ENCODE measurements around the gene SIN3A. TPM values are rescaled to one million over a fixed set of nuclear protein-coding genes. Genes with fewer than 3 reads are reported as not detected.

Gene SIN3A
- total and polyA plus RNA-seq, 9 of the 15 experiments (the other 6 are each of a cell fraction or from before 2014, with no cell fraction given): 11.1 to 70.3 (median 25.3) TPM

DNA sequence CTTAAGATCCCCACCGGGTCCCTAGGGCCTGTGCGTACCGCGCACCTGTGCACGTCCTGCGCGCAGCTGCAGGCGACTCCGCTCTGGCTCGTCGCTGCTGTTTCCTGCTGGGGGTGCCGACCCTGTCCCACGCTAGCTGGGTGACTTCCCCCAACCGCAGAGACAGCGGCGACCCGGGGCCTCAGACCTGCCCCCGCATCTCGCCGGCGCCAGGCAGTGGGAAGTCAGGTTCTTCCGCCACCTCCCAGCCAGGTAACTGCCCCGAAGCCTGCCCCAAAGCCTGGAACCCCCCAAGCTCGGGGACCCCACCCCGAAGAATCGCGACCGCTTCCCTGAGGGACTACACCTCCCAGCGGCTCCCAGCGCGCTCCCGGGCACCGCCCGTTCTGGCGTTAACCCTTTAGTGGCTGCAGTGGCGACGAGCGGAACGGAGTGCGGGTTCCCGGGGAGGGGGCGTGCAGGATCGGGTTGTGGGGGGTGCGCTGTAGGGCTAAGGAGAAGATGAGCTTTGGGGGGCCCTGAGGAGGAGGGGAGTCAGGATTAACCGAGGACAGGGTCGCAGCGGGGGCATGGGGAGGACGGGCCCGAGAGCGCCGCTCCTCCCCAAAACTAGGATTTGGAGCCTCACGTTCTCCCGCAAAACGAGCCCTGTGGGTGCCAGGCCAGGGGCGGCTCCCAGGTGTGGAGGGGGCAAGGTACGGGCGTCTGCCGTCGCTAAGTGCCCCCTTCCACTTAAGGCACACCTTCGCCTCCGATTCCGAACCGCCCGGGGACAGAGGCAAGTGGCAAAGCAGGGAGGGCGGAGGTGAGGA lies 104.1 kb downstream of the SIN3A start (continued):
- TF ChIP-seq ZNF395 (CRISPR knock-in tag; IDR thresholded peaks at IDR 0.05): no peak
- no peak for TF ChIP-seq ZNF23 (CRISPR knock-in tag; IDR thresholded peaks at IDR 0.05)
- no peak for TF ChIP-seq ZNF764 (CRISPR knock-in tag; IDR thresholded peaks at IDR 0.05; ENCODE audit: low read depth)
- no peak for TF ChIP-seq MAFG (tag; conservative IDR thresholded peaks at IDR 0.05)
- no peak for TF ChIP-seq HEY1 (CRISPR knock-in tag; IDR thresholded peaks at IDR 0.05; ENCODE audit: borderline replicate concordance)
- no peak for TF ChIP-seq SREBF2 (CRISPR knock-in tag; IDR thresholded peaks at IDR 0.05)
- no peak for TF ChIP-seq RBM39 (optimal IDR thresholded peaks at IDR 0.05; ENCODE audit: low read depth, low read length)
- TF ChIP-seq C11orf30 (IDR thresholded peaks at IDR 0.05; ENCODE audit: low read depth): no peak
- no peak for TF ChIP-seq RBM17 (IDR thresholded peaks at IDR 0.05; ENCODE audit: borderline replicate concordance, low read depth, low read length)
- no peak for TF ChIP-seq MYC (IDR thresholded peaks at IDR 0.05; ENCODE audit: low read depth, low read length)
- 0 out of 2 replicates have a peak, but pooled peaks have one; percentile 37 for TF ChIP-seq MYC (CRISPR knock-in tag; IDR thresholded peaks at IDR 0.05; ENCODE audit: borderline replicate concordance, low read depth)
- TF ChIP-seq SAFB (IDR thresholded peaks at IDR 0.05; ENCODE audit: borderline replicate concordance, low read depth, low read length): no peak
- TF ChIP-seq SRSF7 (optimal IDR thresholded peaks at IDR 0.05; ENCODE audit: low read depth, low read length): no peak
- TF ChIP-seq HMGN3 (IDR thresholded peaks at IDR 0.05; ENCODE audit: borderline replicate concordance, extremely low read depth, insufficient read length, low read depth, low read length): no peak
- peak in 1 of 2 experiments; percentile 9; a peak in 1 of 4 replicates for TF ChIP-seq TRIM24 (IDR thresholded peaks at IDR 0.05)
- no peak for TF ChIP-seq CAMTA2 (CRISPR knock-in tag; conservative IDR thresholded peaks at IDR 0.05)
- TF ChIP-seq ZNF717 (CRISPR knock-in tag; IDR thresholded peaks at IDR 0.05): no peak
- TF ChIP-seq, protein P1, sequence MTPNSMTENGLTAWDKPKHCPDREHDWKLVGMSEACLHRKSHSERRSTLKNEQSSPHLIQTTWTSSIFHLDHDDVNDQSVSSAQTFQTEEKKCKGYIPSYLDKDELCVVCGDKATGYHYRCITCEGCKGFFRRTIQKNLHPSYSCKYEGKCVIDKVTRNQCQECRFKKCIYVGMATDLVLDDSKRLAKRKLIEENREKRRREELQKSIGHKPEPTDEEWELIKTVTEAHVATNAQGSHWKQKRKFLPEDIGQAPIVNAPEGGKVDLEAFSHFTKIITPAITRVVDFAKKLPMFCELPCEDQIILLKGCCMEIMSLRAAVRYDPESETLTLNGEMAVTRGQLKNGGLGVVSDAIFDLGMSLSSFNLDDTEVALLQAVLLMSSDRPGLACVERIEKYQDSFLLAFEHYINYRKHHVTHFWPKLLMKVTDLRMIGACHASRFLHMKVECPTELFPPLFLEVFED (CRISPR knock-in tag; conservative IDR thresholded peaks at IDR 0.05): no peak
- TF ChIP-seq HIVEP1 (CRISPR knock-in tag; IDR thresholded peaks at IDR 0.05): no peak
- TF ChIP-seq NEUROD1 (IDR thresholded peaks at IDR 0.05; ENCODE audit: borderline replicate concordance, low read depth, low read length, partially characterized antibody): no peak
- TF ChIP-seq KLF13 (tag; IDR thresholded peaks at IDR 0.05; ENCODE audit: borderline replicate concordance, low read depth): no peak
- no peak for TF ChIP-seq ELF2 (CRISPR knock-in tag; IDR thresholded peaks at IDR 0.05)
- TF ChIP-seq CREM (IDR thresholded peaks at IDR 0.05; ENCODE audit: low read depth): peak; percentile 62
- TF ChIP-seq, protein P2, sequence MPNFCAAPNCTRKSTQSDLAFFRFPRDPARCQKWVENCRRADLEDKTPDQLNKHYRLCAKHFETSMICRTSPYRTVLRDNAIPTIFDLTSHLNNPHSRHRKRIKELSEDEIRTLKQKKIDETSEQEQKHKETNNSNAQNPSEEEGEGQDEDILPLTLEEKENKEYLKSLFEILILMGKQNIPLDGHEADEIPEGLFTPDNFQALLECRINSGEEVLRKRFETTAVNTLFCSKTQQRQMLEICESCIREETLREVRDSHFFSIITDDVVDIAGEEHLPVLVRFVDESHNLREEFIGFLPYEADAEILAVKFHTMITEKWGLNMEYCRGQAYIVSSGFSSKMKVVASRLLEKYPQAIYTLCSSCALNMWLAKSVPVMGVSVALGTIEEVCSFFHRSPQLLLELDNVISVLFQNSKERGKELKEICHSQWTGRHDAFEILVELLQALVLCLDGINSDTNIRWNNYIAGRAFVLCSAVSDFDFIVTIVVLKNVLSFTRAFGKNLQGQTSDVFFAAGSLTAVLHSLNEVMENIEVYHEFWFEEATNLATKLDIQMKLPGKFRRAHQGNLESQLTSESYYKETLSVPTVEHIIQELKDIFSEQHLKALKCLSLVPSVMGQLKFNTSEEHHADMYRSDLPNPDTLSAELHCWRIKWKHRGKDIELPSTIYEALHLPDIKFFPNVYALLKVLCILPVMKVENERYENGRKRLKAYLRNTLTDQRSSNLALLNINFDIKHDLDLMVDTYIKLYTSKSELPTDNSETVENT (CRISPR knock-in tag; IDR thresholded peaks at IDR 0.05): no peak

Measured in K562 (cell line).